ENCODE data around the gene LSM7. TPM values are rescaled to one million over a fixed set of nuclear protein-coding genes. Genes with fewer than 3 reads are reported as not detected.

Gene LSM7
- total and polyA plus RNA-seq, 2 experiments from 2014 or later, result 299 to 409 TPM

DNA sequence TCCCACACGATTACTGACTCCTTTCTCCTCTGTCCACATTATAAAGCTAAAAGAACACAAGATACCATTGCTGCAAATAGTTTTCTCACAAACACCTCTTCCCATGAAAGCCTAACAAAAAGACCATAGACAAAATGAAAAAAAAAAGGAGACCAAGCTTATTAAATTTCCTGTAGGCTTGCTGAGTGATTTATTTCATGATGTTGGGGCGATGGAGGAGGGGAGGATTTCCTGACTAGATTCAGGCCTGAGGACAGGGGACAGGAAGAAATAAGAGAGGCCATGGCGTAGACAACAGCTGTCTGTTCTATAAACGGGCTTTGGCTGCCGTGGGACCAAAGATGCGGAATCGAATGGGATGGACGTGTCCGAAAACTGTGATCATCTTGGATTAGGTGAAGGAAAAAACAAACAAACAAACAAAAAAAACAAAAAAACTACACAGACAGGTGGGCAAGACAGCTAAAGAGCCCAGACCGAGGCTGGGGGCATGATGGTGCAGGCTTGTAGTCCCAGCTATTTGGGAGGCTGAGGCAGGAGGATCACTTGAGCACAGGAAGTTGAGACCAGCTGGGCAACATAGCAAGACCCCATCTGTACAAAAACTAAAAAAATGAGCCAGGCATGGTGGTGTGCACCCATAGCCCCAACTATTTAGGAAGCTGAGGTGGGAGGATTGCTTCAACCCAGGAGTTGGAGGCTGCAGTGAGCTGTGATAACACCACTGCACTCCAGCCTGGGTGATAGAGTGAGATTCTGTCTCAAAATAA is 37.0 kb upstream of the LSM7 start:
- Mint-ChIP-seq H3K4me3 (no peak overlapping the region), H3K4me1 (peaks cover 4% of the 10 kb centered on the region), H3K27me3 (ENCODE audit: insufficient read depth, low read depth, poor library complexity) (peaks cover 7% of the 10 kb centered on the region), H3K27ac (no peak overlapping the region), H3K36me3 (ENCODE audit: low read depth) (no peaks in the 10 kb centered on the region), H3K9me3 (peaks cover 4% of the 10 kb centered on the region; the same call in 1 of the 3 replicates)
- no peaks in the 10 kb centered on the region for H4K20me1 ChIP-seq (replicated peaks; ENCODE audit: insufficient read depth)
- no peak overlapping the region for H3K4me3 ChIP-seq
- no peaks in the 10 kb centered on the region for H3K27me3 ChIP-seq (ENCODE audit: insufficient read depth)
- ATAC-seq, result no peak
- H3K36me3 ChIP-seq (ENCODE audit: insufficient read depth), result no peaks in the 10 kb centered on the region
- H3F3A ChIP-seq (replicated peaks; ENCODE audit: low read depth), result peaks cover 4% of the 10 kb centered on the region; the same call in 1 of the 2 replicates
- no peaks in the 10 kb centered on the region for H3K9me2 ChIP-seq (ENCODE audit: insufficient read depth)
- no peaks in the 10 kb centered on the region; the same call in 1 of the 2 replicates for H3K4me1 ChIP-seq (ENCODE audit: insufficient read depth)
- H3K4me2 ChIP-seq, result no peak overlapping the region
- no peak overlapping the region for H3K27ac ChIP-seq (ENCODE audit: low read depth)
- no peaks in the 10 kb centered on the region for H3K79me2 ChIP-seq (replicated peaks; ENCODE audit: insufficient read depth)
- TF ChIP-seq STAT1 (IDR thresholded peaks at IDR 0.05; ENCODE audit: unreplicated experiment), result no peak
- no peak for TF ChIP-seq CREB1 (CRISPR knock-in tag; IDR thresholded peaks at IDR 0.05; ENCODE audit: low read depth)
- DNase-seq (ENCODE audit: low spot score), result no peak
- H2AFZ ChIP-seq, result no peak overlapping the region

DNA sequence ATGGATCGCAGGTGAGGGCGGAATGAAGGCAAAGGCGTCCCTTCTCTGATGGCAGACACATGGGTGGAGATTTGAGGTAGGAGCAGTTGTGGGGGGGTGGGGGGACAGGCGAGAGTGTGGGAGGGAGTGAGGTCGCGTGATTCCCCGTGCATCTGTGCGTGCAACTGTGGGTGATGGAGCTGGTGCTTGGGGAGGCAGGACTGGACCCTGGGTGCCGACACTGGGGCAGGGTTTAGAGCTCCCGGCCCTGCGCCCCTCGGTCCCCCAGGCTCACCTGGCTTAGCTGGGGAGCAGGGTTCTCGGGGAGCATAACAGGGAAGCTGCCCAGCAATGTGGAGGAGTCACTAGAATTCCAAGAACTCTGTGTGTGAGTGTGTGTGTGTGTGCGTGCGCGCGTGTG is 35.0 kb upstream of the LSM7 start:
- Histone ChIP-seq H3K9me2 (ENCODE audit: insufficient read depth) (no peaks in the 10 kb centered on the region), H3K4me3 (no peak overlapping the region), H3K79me2 (replicated peaks; ENCODE audit: insufficient read depth) (no peaks in the 10 kb centered on the region), H3F3A (replicated peaks; ENCODE audit: low read depth) (peaks cover 4% of the 10 kb centered on the region; the same call in 1 of the 2 replicates), H3K4me2 (no peak overlapping the region), H3K27me3 (ENCODE audit: insufficient read depth) (no peaks in the 10 kb centered on the region), H3K27ac (ENCODE audit: low read depth) (no peak overlapping the region), H3K36me3 (ENCODE audit: insufficient read depth) (no peaks in the 10 kb centered on the region), H4K20me1 (replicated peaks; ENCODE audit: insufficient read depth) (no peaks in the 10 kb centered on the region), H2AFZ (peak overlapping the region; percentile 47; the same call in 1 of the 2 replicates), H3K4me1 (ENCODE audit: insufficient read depth) (no peaks in the 10 kb centered on the region; the same call in 1 of the 2 replicates)
- Mint-ChIP-seq H3K4me1 (peaks cover 5% of the 10 kb centered on the region), H3K9me3 (no peaks in the 10 kb centered on the region), H3K27ac (no peak overlapping the region), H3K4me3 (no peak overlapping the region), H3K27me3 (ENCODE audit: insufficient read depth, low read depth, poor library complexity) (peaks cover 12% of the 10 kb centered on the region), H3K36me3 (ENCODE audit: low read depth) (no peaks in the 10 kb centered on the region)
- ATAC-seq (no peak), DNase-seq (ENCODE audit: low spot score) (no peak)
- TF ChIP-seq NANOG (IDR thresholded peaks at IDR 0.05; ENCODE audit: borderline replicate concordance) (no peak), CREB1 (CRISPR knock-in tag; IDR thresholded peaks at IDR 0.05; ENCODE audit: low read depth) (no peak), EZH2phosphoT487 (IDR thresholded peaks at IDR 0.05; ENCODE audit: unreplicated experiment) (no peak)
- TF ChIP-seq, protein P1, sequence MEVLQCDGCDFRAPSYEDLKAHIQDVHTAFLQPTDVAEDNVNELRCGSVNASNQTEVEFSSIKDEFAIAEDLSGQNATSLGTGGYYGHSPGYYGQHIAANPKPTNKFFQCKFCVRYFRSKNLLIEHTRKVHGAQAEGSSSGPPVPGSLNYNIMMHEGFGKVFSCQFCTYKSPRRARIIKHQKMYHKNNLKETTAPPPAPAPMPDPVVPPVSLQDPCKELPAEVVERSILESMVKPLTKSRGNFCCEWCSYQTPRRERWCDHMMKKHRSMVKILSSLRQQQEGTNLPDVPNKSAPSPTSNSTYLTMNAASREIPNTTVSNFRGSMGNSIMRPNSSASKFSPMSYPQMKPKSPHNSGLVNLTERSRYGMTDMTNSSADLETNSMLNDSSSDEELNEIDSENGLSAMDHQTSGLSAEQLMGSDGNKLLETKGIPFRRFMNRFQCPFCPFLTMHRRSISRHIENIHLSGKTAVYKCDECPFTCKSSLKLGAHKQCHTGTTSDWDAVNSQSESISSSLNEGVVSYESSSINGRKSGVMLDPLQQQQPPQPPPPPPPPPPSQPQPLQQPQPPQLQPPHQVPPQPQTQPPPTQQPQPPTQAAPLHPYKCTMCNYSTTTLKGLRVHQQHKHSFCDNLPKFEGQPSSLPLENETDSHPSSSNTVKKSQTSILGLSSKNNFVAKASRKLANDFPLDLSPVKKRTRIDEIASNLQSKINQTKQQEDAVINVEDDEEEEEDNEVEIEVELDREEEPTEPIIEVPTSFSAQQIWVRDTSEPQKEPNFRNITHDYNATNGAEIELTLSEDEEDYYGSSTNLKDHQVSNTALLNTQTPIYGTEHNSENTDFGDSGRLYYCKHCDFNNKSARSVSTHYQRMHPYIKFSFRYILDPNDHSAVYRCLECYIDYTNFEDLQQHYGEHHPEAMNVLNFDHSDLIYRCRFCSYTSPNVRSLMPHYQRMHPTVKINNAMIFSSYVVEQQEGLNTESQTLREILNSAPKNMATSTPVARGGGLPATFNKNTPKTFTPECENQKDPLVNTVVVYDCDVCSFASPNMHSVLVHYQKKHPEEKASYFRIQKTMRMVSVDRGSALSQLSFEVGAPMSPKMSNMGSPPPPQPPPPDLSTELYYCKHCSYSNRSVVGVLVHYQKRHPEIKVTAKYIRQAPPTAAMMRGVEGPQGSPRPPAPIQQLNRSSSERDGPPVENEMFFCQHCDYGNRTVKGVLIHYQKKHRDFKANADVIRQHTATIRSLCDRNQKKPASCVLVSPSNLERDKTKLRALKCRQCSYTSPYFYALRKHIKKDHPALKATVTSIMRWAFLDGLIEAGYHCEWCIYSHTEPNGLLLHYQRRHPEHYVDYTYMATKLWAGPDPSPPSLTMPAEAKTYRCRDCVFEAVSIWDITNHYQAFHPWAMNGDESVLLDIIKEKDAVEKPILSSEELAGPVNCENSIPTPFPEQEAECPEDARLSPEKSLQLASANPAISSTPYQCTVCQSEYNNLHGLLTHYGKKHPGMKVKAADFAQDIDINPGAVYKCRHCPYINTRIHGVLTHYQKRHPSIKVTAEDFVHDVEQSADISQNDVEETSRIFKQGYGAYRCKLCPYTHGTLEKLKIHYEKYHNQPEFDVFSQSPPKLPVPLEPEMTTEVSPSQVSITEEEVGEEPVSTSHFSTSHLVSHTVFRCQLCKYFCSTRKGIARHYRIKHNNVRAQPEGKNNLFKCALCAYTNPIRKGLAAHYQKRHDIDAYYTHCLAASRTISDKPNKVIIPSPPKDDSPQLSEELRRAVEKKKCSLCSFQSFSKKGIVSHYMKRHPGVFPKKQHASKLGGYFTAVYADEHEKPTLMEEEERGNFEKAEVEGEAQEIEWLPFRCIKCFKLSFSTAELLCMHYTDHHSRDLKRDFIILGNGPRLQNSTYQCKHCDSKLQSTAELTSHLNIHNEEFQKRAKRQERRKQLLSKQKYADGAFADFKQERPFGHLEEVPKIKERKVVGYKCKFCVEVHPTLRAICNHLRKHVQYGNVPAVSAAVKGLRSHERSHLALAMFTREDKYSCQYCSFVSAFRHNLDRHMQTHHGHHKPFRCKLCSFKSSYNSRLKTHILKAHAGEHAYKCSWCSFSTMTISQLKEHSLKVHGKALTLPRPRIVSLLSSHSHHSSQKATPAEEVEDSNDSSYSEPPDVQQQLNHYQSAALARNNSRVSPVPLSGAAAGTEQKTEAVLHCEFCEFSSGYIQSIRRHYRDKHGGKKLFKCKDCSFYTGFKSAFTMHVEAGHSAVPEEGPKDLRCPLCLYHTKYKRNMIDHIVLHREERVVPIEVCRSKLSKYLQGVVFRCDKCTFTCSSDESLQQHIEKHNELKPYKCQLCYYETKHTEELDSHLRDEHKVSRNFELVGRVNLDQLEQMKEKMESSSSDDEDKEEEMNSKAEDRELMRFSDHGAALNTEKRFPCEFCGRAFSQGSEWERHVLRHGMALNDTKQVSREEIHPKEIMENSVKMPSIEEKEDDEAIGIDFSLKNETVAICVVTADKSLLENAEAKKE (CRISPR knock-in tag; IDR thresholded peaks at IDR 0.05), result no peak

Data from GM23338 (cell line).